Measurements from ENCODE around the gene NARS2.
A peak's percentile ranks its signal among the peaks of the same experiment; 100 is the strongest.

NARS2 gene

DNA sequence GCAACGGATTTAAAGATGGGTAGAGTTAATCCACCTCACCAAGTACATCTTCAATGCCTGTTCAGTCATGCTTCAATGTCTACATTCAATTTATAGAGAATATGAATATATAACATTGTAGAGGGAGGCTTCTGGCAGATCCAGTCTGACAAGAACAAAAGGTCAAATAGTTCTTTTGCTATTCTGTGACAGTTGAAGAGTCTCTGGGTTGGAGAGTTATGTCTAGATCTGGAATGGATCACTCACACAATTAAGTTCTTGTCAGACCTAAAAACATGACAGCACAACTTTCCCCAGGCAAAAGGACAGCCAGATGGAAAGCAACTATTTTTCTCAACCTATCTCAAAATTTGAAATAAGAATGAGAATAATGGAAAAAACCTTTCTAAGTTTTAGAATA, 141.7 kb downstream of the NARS2 start:
- no peak for DNase-seq (ENCODE audit: low read depth)

DNA sequence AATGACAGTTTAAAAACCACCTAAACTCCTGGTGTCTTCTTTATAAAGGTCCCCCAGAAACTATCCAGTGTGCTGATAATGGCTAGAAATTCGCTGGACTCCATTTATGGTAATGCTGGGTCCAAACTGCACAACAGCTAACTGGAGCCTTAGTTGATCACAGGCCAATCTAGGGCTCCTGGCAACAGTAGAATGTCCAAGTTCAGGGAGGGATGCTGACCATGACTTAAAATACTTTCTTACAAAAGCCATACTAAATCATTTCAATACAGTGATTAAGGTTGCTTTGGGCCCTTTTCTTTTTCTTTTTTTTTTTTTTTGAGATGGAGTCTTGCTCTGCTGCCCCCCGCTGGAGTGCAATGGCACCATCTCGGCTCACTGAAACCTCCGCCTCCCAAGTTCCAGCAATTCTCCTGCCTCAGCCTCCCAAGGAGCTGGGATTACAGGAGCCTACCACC, 142.6 kb downstream of the NARS2 start:
- no peak for DNase-seq (ENCODE audit: low read depth)

- no peak for DNase-seq (ENCODE audit: low read depth)
Measured at GRCh38 chr11:78429660-78430059, 145.0 kb downstream of the NARS2 start.

DNA sequence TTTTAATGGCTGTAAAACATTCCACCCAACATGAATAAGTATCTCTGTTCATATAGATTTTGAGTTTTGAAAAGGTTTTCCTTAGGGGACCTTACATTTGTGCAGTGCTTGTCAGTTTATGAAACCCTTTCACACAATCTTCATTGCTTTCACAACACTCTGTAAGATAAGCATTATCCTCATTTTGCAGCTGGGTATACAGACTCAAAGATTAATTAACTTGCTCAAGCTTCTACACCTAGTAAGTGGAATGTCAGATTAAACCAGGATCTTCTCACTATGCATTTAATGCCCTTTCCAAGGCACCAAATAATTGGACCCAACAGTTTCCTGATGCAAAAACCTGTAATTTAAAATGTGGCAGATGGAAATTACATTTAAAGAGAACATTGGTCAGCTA, 145.5 kb downstream of the NARS2 start:
- no peak for DNase-seq (ENCODE audit: low read depth)

GRCh38 chr11:78428773-78429172, 145.9 kb downstream of the NARS2 start:
- no peak for DNase-seq (ENCODE audit: low read depth)

DNA sequence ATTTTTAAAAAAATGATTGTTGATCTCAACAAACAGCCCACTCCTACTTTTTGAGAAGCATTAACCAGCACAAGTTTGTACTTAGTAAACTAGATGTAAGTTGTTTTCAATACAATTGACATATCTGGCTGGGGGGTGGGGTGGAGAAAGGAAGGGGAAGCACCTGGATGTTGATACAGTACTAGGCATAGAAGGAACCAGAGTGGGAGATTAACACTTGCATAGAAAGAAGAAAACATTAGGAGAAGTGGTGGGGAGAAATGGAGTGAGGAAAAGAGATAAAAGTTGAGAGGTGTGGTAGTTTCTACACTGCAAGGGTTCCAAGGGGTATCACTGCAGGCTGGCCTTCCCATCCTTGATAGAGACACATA, 146.4 kb downstream of the NARS2 start:
- no peak for DNase-seq (ENCODE audit: low read depth)

DNA sequence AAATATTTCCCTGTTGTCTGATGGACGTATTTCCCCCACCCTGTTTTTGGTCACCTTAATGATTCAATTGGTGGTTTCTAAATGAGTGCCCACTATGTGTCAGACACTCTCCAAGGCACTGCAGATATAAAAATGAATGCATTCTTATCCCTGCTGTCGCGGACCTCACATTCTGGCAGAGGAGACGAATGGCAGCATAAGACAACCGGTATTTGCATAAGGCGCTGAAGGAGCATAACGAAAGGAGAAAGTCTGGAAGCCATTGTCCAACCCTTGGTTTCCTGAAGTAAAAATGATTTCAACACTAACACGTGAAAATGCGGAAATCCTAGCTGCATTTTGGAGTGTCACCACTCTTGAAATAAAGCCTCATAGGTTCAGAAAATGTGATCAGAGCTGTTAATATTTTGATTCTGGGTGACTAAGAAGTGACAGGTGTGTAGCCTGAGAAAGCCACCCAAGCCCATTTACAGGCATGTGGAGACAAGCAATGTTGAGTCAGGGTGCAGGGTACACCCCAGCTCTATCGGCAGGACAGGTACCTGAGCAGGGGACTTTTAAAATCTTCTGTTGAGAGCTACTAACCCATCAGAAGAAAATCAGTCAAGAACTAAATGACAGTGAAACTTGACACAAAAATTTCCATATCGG, 146.9 kb downstream of the NARS2 start:
- no peak for DNase-seq (ENCODE audit: low read depth)

GRCh38 chr11:78426845-78427244, 147.8 kb downstream of the NARS2 start:
- DNase-seq (ENCODE audit: low read depth) = no peak

GRCh38 chr11:78425399-78426070, 149.1 kb downstream of the NARS2 start:
- no peak for DNase-seq (ENCODE audit: low read depth)

GRCh38 chr11:78424334-78425270, 150.1 kb downstream of the NARS2 start:
- no peak for DNase-seq (ENCODE audit: low read depth)

DNA sequence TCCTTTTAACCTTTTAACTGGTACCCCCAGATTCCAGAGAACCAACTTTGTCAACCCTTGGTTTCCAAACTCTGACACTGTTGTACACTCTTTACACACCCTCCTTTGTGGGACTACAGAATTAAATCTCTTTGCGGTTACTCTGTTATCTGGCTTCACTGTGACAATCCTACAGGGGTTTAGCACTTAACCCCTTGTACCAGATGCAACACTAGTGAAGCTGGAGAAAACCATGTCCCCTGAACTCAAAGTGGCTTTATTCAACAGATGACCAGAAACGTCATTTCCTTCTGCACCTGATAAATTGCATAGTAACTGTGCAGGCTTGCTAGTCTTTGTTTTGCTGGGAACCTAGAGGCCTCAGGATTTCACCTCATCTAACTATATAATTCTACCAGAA, 151.4 kb downstream of the NARS2 start:
- no peak for DNase-seq (ENCODE audit: low read depth)

DNA sequence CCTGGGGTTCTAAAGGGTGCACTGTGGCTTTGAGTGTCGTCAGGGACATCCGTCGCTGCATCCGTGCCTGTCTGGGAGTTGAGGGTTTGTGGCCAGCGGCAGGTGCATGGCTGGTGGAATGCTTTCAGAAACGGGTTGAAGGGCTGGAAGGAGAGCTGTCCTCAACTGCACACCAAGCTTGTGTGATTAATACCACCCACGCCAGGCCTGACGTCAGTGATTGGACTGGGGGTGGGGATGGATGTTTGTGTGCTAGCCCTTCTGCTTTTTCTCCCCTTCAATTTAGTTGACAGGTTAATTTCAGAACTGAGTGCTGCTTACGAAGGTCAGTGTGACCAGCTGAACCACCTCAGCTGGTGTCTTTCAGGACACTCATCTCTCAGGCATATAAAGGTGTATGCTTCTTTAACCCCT, 153.9 kb downstream of the NARS2 start:
- no peak for DNase-seq (ENCODE audit: low read depth)

- peak; percentile 16 for DNase-seq (ENCODE audit: low read depth)
Measured at GRCh38 chr11:78420255-78420764, 154.4 kb downstream of the NARS2 start.

DNA sequence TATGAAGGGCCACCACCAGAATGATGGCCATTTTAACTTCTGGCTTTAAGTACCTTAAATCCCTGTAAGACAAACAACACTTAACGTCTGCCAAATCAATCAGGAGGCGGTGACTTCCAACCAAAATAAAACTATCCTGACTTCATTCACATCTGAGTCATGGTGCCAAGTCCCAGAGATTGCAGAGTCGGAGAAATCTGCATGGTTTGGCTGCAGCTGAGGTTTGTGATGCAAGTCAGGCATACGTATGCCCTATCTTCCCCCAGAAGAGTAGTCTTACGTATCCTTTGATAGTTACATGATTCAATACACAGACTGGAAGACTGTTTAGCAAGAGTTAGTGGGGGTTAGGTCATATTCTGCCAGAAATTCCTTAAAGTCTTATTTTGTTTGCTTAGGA, 155.3 kb downstream of the NARS2 start:
- no peak for DNase-seq (ENCODE audit: low read depth)

DNA sequence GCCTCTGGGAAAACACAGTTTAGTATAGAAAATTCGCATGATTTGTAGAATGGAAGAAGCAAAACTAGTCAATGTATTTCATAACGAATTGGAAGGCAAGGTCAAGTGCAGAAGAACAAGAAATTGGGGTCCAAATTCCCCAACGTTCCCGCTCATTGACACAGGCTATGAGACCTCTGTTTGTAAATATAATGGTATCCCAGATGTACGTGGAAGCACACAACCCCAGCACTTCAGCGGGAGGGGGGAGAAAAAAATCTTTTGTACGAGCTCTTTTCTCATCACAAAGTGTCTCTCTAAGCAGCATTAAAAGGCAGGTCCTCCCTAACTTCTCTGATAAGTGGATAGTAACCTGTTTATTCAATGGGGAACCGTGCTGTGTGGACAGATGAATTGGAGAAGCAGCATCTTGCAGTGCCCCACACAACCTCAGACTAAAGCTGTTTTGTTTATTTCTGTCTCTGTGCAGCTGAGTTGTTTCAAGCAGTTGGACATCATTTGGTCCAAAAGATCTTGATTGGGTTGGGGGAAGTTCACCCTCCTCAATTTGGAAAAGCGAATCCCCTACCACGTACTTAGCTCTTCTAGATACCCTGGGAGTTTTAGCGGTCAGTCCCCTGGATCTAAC, 156.0 kb downstream of the NARS2 start:
- DNase-seq (ENCODE audit: low read depth) = no peak

DNA sequence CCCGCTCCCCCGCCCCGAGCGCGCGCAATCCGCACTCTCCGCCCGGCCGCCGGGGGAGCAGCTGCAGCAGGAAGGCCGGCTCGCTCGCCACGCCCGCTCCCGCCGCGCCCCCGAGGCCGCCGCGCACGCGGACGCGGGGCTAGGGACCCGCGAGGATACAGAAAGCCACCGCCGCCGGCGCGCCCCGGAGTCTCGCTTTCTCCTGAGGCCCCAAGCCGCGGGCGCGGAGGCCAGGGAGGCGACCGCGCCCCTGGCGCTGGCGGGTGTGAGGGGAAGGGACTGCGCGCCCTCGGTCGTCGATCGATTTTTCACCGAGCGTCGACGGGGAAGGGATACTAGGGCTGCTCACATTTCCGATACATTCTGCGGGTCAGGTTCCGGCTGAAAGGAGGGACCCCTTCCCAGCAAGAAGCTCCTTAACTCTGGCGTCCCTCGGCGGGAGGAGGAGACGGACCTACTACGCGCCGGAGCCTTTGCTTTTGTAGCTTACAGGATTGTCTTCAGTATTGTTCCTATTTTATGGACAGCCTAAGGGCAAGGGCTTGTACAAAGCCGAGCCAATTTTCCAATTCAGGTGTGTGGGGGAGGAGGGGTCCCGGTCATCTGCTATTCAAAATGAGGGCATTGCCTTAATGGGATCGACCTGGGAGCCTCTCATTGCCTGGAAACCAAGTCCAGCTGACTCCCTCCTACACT, 156.6 kb downstream of the NARS2 start:
- DNase-seq (ENCODE audit: low read depth) = peak; percentile 67

DNA sequence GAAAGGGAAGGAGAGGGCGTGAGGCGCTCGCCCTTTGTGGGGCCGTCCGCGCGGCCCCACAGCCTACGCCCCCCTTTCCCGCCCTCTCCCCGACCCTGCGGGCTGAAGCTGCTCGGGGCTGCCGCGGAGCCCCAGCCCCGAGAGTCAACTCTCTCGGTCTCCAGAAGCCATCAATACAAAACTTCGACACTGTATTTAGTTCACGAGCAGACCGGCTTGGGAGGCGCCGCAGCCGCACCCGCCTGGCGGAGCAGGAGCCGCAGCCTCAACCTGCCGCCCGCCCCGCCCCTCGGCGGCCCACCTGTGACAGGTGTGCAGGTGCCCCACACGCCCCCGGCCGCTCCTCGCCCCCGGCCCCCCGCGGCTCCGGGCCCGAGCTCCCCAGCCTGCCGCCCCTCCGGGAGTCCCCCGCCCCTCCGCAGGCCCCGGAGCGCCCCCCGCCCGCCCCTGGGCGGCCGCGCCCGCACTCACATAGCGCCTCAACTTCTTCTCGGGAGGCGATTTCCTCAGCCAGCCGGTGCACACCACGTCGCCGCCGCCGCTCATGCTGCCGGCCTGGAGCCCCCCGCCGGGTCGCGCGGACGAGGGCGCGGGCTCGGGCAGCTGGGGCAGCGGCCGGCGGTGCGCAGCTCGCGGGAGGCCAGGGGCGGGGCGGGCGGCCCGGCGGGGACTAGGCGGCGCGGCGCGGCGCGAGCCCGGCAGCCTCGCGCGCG, 157.3 kb downstream of the NARS2 start, which contains the start of gene GAB2:
Gene GAB2, minus strand, starts transcription at position 646 of the 713 bp plus-strand sequence. Its CDS starts 100 bp downstream, at position 546.
- DNase-seq (ENCODE audit: low read depth) = peak; percentile 11

DNA sequence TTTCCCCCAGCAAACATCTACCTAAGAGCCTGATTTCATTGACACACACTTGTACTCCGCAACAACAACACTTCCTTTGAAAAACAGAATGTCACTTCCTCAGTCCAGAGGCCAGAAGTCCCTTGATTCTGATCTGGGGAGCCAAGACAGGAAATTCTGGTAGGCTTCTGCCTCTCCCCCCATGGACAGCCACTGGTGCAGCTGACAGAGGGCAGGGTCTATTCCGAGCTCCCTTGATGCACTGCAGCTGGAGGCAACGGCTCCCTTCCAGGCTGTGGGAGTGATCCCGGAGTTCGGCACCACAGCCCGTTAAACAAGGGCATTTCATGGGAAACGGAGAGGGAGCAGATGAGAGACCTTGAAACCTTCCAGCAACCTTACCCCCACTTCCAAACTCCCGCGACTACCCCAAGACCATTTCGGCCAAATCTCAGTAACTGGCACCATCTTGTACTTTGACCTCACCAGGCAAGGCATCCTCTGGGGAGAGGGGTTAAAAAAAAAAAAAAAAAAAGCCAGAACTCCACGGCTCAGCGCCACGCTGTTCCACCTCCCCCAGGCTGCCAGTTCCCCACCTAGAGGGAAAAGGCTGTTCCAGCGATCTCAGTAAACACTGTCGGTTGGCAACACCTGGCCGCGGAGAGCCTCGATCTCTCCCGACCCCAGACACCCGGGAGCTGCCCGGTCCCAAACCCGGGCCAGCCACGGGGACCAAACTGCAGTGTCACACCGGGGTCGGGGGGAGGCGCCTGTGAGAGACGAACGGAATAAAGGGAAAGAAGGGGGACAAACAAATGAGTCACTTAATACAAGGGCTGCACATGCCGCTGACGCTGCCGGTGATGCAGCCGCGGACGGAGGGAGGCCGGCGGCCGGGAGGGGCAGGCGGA, 158.1 kb downstream of the NARS2 start:
- DNase-seq (ENCODE audit: low read depth) = peak; percentile 63

DNA sequence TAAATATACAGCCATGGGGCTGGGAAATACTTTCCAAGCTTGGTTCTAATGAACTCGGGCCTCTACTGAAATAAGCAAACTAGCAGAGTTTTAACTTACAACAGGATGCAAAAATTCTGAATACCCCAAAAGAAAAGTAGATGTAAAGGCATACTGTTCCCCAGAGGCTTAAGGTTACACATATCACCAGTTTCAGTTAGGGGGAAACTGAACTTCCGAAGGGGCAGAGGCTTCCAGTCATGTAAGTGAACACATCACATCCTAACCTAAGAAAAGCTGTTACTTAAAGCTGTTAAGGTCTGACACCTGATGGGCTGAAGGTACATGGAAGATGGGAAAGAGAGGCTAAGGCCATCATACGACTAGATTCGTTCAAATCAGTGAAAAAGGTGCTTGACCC, 159.3 kb downstream of the NARS2 start:
- no peak for DNase-seq (ENCODE audit: low read depth)

All from T-helper 22 cell (primary cell).